Keratinocyte (primary cell): ENCODE data around the gene GTF2A1.

Source experiments
- EZH2 ChIP-seq: IDR thresholded peaks from one replicate; pipeline ENCODE4 v1.6.1; 2012; ENCODE audit warnings: inconsistent platforms, mild to moderate bottlenecking, low read length, moderate library complexity
- TF ChIP-seq, protein P1 (sequence below), 3 experiments: IDR thresholded peaks in 1 of 3; conservative IDR thresholded peaks in 1 of 3; optimal IDR thresholded peaks in 1 of 3; 2 replicates in 2 of 3; 3 replicates in 1 of 3; pipeline versions ENCODE3 to v1.5.1; 2011; ENCODE audit warnings: low read length in 3 of 3, mild to moderate bottlenecking in 3 of 3, moderate library complexity in 2 of 3, control low read depth in 1 of 3, inconsistent platforms in 1 of 3; ENCODE audit not compliant: insufficient read depth in 2 of 3; ENCODE audit errors: extremely low read depth in 1 of 3

DNA sequence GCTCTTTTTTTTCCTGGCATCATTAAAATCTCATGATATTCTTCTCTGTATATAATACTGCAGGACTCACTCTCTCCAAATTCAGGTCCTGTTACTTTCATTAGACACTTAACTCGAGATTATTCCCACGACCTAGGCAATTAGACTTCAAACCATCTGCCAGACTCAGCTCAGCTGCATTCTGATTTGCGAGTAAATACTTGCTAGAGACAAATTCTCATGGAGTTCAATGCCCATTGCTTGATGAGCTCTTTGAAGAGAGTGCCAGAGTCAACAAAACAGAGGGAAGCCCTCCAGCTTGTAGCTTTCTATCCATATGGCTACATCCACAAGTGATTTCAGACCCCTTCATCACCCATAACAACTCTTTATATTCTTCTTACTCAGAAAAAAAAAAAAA, 88.3 kb downstream of the GTF2A1 start:
- TF ChIP-seq, protein P1, sequence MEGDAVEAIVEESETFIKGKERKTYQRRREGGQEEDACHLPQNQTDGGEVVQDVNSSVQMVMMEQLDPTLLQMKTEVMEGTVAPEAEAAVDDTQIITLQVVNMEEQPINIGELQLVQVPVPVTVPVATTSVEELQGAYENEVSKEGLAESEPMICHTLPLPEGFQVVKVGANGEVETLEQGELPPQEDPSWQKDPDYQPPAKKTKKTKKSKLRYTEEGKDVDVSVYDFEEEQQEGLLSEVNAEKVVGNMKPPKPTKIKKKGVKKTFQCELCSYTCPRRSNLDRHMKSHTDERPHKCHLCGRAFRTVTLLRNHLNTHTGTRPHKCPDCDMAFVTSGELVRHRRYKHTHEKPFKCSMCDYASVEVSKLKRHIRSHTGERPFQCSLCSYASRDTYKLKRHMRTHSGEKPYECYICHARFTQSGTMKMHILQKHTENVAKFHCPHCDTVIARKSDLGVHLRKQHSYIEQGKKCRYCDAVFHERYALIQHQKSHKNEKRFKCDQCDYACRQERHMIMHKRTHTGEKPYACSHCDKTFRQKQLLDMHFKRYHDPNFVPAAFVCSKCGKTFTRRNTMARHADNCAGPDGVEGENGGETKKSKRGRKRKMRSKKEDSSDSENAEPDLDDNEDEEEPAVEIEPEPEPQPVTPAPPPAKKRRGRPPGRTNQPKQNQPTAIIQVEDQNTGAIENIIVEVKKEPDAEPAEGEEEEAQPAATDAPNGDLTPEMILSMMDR (optimal IDR thresholded peaks at IDR 0.05 in 1 of 3, IDR thresholded peaks at IDR 0.05 in 1 of 3, conservative IDR thresholded peaks at IDR 0.05 in 1 of 3; ENCODE audit: extremely low read depth in 1 of 3, insufficient read depth in 2 of 3, low read length in 3 of 3): no peak
- TF ChIP-seq EZH2: no peak
